Lower leg skin (tissue), 3 donors: Measurements from ENCODE around the gene CHST15.

ENCODE experiments used
- CTCF ChIP-seq, 3 donors: fragments of 450-650 bp; IDR thresholded peaks; one replicate each; pipeline ENCODE4 v1.5.1; 2016; ENCODE audit warnings: antibody characterized with exemption in 3 of 3, mild to moderate bottlenecking in 3 of 3, moderate library complexity in 2 of 3
- POLR2A ChIP-seq, 2 donors: fragments of 450-650 bp; IDR thresholded peaks; one replicate each; pipeline ENCODE4 v1.6.1; 2016 to 2017; ENCODE audit warnings: antibody characterized with exemption in 2 of 2, mild to moderate bottlenecking in 1 of 2, moderate library complexity in 1 of 2

DNA sequence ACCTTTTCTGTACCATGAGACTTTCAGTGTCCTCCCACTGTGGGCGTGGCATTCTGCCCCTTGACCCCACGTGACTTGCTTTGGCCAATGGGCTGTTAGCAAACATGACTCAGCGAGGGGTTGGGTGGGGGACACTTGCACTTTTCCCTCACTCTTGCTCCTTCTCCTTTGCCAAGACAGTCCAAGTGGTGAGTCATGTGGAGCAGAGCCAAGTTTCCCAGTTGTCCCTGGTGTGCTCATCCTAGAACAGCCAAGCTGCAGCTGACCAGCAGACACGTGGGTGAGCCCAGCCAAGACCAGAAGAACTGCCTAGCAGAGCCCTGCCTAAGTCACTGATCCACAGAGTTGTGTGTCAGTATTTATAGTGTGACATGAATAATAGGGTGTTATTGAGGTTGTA, 119.0 kb downstream of the CHST15 start:
- TF ChIP-seq CTCF (IDR thresholded peaks at IDR 0.05) (no peak), POLR2A (IDR thresholded peaks at IDR 0.05) (no peak)
